HepG2 (cell line): ENCODE measurements around the gene ANKRD60. TPM values are rescaled to one million over a fixed set of nuclear protein-coding genes. Genes with fewer than 3 reads are reported as not detected.
A peak's percentile ranks its signal among the peaks of the same experiment; 100 is the strongest.

Source experiments
- ATAC-seq: fragments of 200-7000 bp; cut with Tn5 transposase; 3 replicates; pipeline ENCODE4 v1.9.1; 2020; ENCODE audit warnings: mild to moderate bottlenecking, moderate library complexity
- BruUV-seq: library from RNA; stranded (reverse); fragments of 400-500 nt; replicated peaks from 2 replicates; lab custom pipeline; 2021; lab: Mats Ljungman, UMichigan
- CTCF ChIA-PET: fragments of 300-600 bp; formaldehyde crosslinking; extraction: SDS; loops from one replicate; lab custom pipeline; 2021; ENCODE audit warnings: low total read pairs, inconsistent platforms, low intra/inter-chr PET ratio; lab: Yijun Ruan, JAX
- POLR2A ChIA-PET: fragments of 350-600 bp; sonication (Branson Sonifier 250); formaldehyde crosslinking; loops from one replicate; lab custom pipeline; 2020; ENCODE audit warnings: antibody characterized with exemption, inconsistent platforms; lab: Yijun Ruan, JAX
- DNase-seq: peaks from one replicate; pipeline ENCODE4 v3.0.0-alpha.2; 2015; ENCODE audit warnings: low spot score
- FAIRE-seq: peaks from 3 replicates; lab custom pipeline; 2011; peaks lifted over from hg19 to GRCh38; lab: Jason Lieb, UNC
- H2AFZ ChIP-seq: one replicate; pipeline ENCODE4 v1.6.1; 2011; ENCODE audit warnings: low read length, inconsistent platforms
- H3K27ac ChIP-seq: fragments of 300-600 bp; 3 replicates; pipeline ENCODE4 v1.8.0; 2011; ENCODE audit warnings: mixed run types, mild to moderate bottlenecking, mixed read lengths, low read length, inconsistent platforms; ENCODE audit not compliant: insufficient read depth; ENCODE audit errors: extremely low read length
- H3K27me3 ChIP-seq, 2 experiments: fragments of 200-600 bp in 1 of 2; 2 replicates in 1 of 2; 3 replicates in 1 of 2; pipeline versions ENCODE4 v1.6.0 to v1.8.0; 2011; ENCODE audit warnings: low read length in 2 of 2, mild to moderate bottlenecking in 2 of 2, moderate library complexity in 2 of 2, inconsistent platforms in 1 of 2; ENCODE audit not compliant: insufficient read depth in 2 of 2, control insufficient read depth in 1 of 2
- H3K36me3 ChIP-seq, 2 experiments: fragments of 200-600 bp in 1 of 2; replicated peaks in 1 of 2; 2 replicates in 1 of 2; 3 replicates in 1 of 2; pipeline versions ENCODE4 v1.5.1 to v1.8.0; 2011; ENCODE audit warnings: low read length in 2 of 2, inconsistent platforms in 1 of 2; ENCODE audit not compliant: insufficient read depth in 2 of 2, control insufficient read depth in 1 of 2
- H3K4me1 ChIP-seq: 2 replicates; pipeline ENCODE4 v1.5.1; 2012; ENCODE audit warnings: low read length, inconsistent platforms; ENCODE audit not compliant: insufficient read depth
- H3K4me2 ChIP-seq: 2 replicates; pipeline ENCODE4 v1.6.0; 2011; ENCODE audit warnings: low read depth, low read length, inconsistent platforms
- H3K4me3 ChIP-seq, 3 experiments: fragments of 200-600 bp in 1 of 3; sonication (generic), shearing (Covaris generic) in 1 of 3; replicated peaks in 1 of 3; 2 replicates each; pipeline ENCODE4 v1.5.1; 2011 to 2016; ENCODE audit warnings: low read length in 3 of 3, inconsistent platforms in 2 of 3, low read depth in 2 of 3, mild to moderate bottlenecking in 2 of 3, control low read depth in 1 of 3, mixed read lengths in 1 of 3; ENCODE audit not compliant: insufficient read depth in 1 of 3
- H3K79me2 ChIP-seq: one replicate; pipeline ENCODE4 v1.6.1; 2011; ENCODE audit warnings: low read length, inconsistent platforms; ENCODE audit not compliant: insufficient read depth
- H3K9ac ChIP-seq: 2 replicates; pipeline ENCODE4 v1.6.0; 2011; ENCODE audit warnings: mild to moderate bottlenecking, low read depth, low read length, inconsistent platforms; ENCODE audit not compliant: insufficient read depth
- H3K9me3 ChIP-seq: 2 replicates; pipeline ENCODE4 v1.5.1; 2012; ENCODE audit warnings: mild to moderate bottlenecking, low read length
- H4K20me1 ChIP-seq: 2 replicates; pipeline ENCODE4 v1.6.0; 2011; ENCODE audit warnings: inconsistent platforms, mild to moderate bottlenecking, low read length, moderate library complexity; ENCODE audit not compliant: insufficient read depth
- NFE2L2 ChIP-seq: fragments of 150-350 bp; IDR thresholded peaks from 2 replicates; pipeline ENCODE4 v1.6.1; 2014; ENCODE audit warnings: low read length
- RAD51 ChIP-seq: fragments of 450-650 bp; IDR thresholded peaks from 2 replicates; pipeline ENCODE4 v1.6.1; 2016; ENCODE audit warnings: borderline replicate concordance
- ZBTB33 ChIP-seq: sonication (generic); formaldehyde crosslinking; IDR thresholded peaks from 2 replicates; pipeline ENCODE4 v1.4.0; 2020; ENCODE audit warnings: missing genetic modification reagents
- ZUFSP ChIP-seq: sonication (generic); formaldehyde crosslinking; IDR thresholded peaks from 2 replicates; pipeline ENCODE4 v1.9.0; 2021; ENCODE audit warnings: missing genetic modification reagents, mild to moderate bottlenecking, borderline replicate concordance
- WGBS: methylation state at CpG from one replicate; pipeline ENCODE4 v1.1.6; 2017; ENCODE audit warnings: low lambda C conversion rate; 5-methylcytosine and 5-hydroxymethylcytosine counted together
- in situ Hi-C: cut with HindIII; loops from 2 replicates; pipeline ENCODE4 v1.10.0; 2017; ENCODE audit warnings: low pct_unique_long_range_greater_than_20kb; ENCODE audit not compliant: extremely low pct_ligation_motif_present
- intact Hi-C: fragments of 100-400 bp; cut with micrococcal nuclease; formaldehyde crosslinking; loops from one replicate; pipeline ENCODE4 v1.10.0; 2022; ENCODE audit not compliant: unreplicated experiment
- polyA plus RNA-seq, 8 experiments: library from polyadenylated mRNA; depleted of rRNA in 3 of 8; stranded (reverse) in 7 of 8; unstranded in 1 of 8; fragments of >200 nt; fragmentation: Illumina TruSeq in 4 of 8; extraction: Trizol in 4 of 8; gene quantifications; 2 replicates each; pipeline versions ENCODE4 v1.2.1 to v1.2.3, GENCODE V29; 2011 to 2016; ENCODE audit warnings: low read depth in 4 of 8, missing spikeins in 1 of 8, mixed read lengths in 1 of 8; ENCODE audit not compliant: insufficient read depth in 1 of 8
- total RNA-seq, 5 experiments: library from RNA; depleted of rRNA; stranded (reverse); fragments of >200 nt; fragmentation: Illumina TruSeq; extraction: Trizol; gene quantifications; 2 replicates each; pipeline ENCODE4 v1.2.3, GENCODE V29; 2016; ENCODE audit warnings: low read depth in 1 of 5

Gene ANKRD60
- total and polyA plus RNA-seq, 2 of the 13 experiments (the other 11 are each of a cell fraction or from before 2014, with no cell fraction given): not detected

DNA sequence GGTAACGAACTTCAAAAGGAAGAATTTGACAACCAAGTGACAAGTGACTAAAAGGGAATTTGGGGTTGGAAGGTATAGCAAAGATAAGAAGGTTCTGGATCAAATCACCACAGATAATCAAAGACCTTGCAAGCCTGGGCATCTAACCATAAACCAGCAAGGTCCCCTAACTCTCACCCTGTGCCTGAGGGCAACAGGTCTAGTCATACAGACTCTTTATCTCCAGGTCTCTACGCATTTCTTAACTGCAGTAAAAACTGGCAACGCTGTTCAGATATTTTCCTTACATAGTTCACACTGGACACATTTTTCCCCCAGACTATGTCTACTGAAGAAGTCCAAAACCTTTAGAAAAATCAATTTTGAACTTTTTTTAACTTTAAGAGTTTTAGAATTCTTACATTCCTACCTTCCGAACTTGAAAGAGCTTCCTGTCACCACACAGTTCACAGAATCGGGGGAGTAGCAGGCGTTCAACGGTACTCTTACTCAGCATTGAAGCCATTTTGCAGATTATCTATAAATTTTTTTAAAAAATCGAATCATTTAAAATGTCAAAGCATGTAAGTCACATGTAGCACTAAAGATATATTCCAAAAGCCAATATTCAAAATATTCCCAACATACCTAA lies 23.0 kb upstream of the ANKRD60 start:
- no peaks in the 10 kb centered on the region for H4K20me1 ChIP-seq
- POLR2A ChIA-PET: interaction anchor here (1.0 kb wide), 3 partner anchors 13 to 400 kb away, joined by 3 to 4 read pairs (median 4); partner anchors contain the start of genes STX16 and VAPB
- H3K79me2 ChIP-seq: no peaks in the 10 kb centered on the region
- peaks cover 14% of the 10 kb centered on the region for H3K4me1 ChIP-seq
- H2AFZ ChIP-seq: no peak overlapping the region
- intact Hi-C loops: loop anchor here (5.0 kb wide), 1 partner anchor 41 kb away; no protein-coding TSS in a partner anchor
- no peak overlapping the region for H3K4me3 ChIP-seq
- no peak overlapping the region for H3K9ac ChIP-seq
- BruUV-seq: no TSS peak
- no peak overlapping the region; the same call in 1 of the 2 replicates for H3K4me2 ChIP-seq
- TF ChIP-seq ZBTB33 (CRISPR knock-in tag) (0 out of 2 replicates have a peak, but pooled peaks have one; percentile 32), RAD51 (no peak), NFE2L2 (no peak), ZUFSP (CRISPR knock-in tag) (no peak)
- TF ChIP-seq, all 625 proteins: peak for 1
- CTCF ChIA-PET: no interaction called here
- 0 out of 2 replicates have a peak, but pooled peaks cover 5% of the 10 kb centered on the region for H3K9me3 ChIP-seq
- WGBS: 55% methylated on average over 8 of the region's 8 CpGs
- H3K36me3 ChIP-seq: no peaks in the 10 kb centered on the region
- FAIRE-seq: no peak
- in situ Hi-C loops: no loop called here
- DNase-seq: no peak
- no peaks in the 10 kb centered on the region for H3K27me3 ChIP-seq
- ATAC-seq: no peak
- no peak overlapping the region for H3K27ac ChIP-seq
